ENCODE results near the gene ISOC2. TPM values are rescaled to one million over a fixed set of nuclear protein-coding genes. Genes with fewer than 3 reads are reported as not detected.

ISOC2 gene
- total RNA-seq, 4 donors from 2014 or later = 71.1 to 142 (median 97.6) TPM

DNA sequence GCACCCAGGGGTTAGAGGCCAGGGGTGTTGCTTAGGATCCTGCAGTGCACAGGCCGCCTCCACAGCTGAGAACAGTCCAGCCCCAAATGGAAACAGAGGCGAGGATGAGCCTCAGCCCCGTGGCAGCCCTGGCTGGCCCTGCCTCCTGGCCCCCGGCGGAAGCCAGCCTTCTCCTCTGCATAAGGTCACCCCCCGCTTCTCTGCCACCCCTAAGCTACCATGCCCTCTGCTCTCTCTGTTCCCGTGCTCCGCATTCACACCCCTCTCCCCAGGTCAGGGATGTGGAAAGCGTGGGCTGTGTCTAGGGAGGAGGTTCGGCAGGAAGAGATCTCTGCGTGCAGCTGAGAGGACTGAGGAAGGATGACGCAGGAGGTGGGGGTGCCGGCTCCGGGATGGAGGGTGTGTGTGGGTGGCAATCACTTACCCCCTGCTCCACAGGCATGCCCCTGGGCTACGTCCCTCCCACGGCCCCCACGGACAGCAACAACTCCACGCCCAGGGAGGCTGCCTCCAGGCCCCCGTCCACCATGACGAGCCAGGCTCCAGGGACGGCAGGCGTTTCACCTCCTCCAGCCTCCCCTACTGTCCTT lies 32.8 kb upstream of the ISOC2 start:
- intact Hi-C loops (cut with DNase I; ENCODE audit: low total_unique reads) = no loop called here
- Histone ChIP-seq H3K4me1 (peaks cover 0 to 14% (median 5%) of the 10 kb centered on the region in 4 donors), H3K4me3 (peak overlapping the region in 1 of 4 donors; percentile 14), H3K27ac (peak overlapping the region; percentile 42 to 85 (median 62)), H3K36me3 (no peaks in the 10 kb centered on the region), H3K9me3 (no peaks in the 10 kb centered on the region), H3K27me3 (peaks cover 14% of the 10 kb centered on the region)
- WGBS, 2 donors (ENCODE audit: low coverage in 1 of 2) = 50 to 80% methylated on average over 1 to 22 of the region's 22 CpGs
- in situ Hi-C loops (cut with MboI; ENCODE audit: low pct_ligation_motif_present in 1 of 4, low pct_unique_long_range_greater_than_20kb in 1 of 4, low sequenced_read_pairs in 3 of 4) = loop anchor here in 1 of 4 donors (10.0 kb wide), 1 partner anchor 359 kb away; no protein-coding TSS in a partner anchor
- no peak for DNase-seq
- TF ChIP-seq EP300 (IDR thresholded peaks at IDR 0.05; ENCODE audit: low read depth) = no peak
- TF ChIP-seq, protein P1, sequence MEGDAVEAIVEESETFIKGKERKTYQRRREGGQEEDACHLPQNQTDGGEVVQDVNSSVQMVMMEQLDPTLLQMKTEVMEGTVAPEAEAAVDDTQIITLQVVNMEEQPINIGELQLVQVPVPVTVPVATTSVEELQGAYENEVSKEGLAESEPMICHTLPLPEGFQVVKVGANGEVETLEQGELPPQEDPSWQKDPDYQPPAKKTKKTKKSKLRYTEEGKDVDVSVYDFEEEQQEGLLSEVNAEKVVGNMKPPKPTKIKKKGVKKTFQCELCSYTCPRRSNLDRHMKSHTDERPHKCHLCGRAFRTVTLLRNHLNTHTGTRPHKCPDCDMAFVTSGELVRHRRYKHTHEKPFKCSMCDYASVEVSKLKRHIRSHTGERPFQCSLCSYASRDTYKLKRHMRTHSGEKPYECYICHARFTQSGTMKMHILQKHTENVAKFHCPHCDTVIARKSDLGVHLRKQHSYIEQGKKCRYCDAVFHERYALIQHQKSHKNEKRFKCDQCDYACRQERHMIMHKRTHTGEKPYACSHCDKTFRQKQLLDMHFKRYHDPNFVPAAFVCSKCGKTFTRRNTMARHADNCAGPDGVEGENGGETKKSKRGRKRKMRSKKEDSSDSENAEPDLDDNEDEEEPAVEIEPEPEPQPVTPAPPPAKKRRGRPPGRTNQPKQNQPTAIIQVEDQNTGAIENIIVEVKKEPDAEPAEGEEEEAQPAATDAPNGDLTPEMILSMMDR (IDR thresholded peaks at IDR 0.05) = no peak
- TF ChIP-seq POLR2AphosphoS5 (IDR thresholded peaks at IDR 0.05) = no peak
- TF ChIP-seq POLR2A (IDR thresholded peaks at IDR 0.05) = no peak

GRCh38 chr19:55493645-55494171 lies 32.3 kb upstream of the ISOC2 start:
- Histone ChIP-seq H3K36me3 (no peaks in the 10 kb centered on the region), H3K4me3 (peak overlapping the region in 1 of 4 donors; percentile 14), H3K9me3 (no peaks in the 10 kb centered on the region), H3K4me1 (peaks cover 0 to 14% (median 7%) of the 10 kb centered on the region in 4 donors), H3K27me3 (peaks cover 18% of the 10 kb centered on the region), H3K27ac (peak overlapping the region; percentile 42 to 85 (median 62))
- no peak for TF ChIP-seq POLR2AphosphoS5 (IDR thresholded peaks at IDR 0.05)
- TF ChIP-seq, protein P1 (IDR thresholded peaks at IDR 0.05) = no peak
- TF ChIP-seq EP300 (IDR thresholded peaks at IDR 0.05; ENCODE audit: low read depth) = no peak
- TF ChIP-seq POLR2A (IDR thresholded peaks at IDR 0.05) = no peak
- WGBS, 2 donors (ENCODE audit: low coverage in 1 of 2) = 47% methylated on average over 17 of the region's 38 CpGs; no CpG with 5 or more reads in 1 of the 2 donors
- no peak for DNase-seq
- intact Hi-C loops (cut with DNase I; ENCODE audit: low total_unique reads) (no loop called here), in situ Hi-C loops (cut with MboI; ENCODE audit: low pct_ligation_motif_present in 1 of 4, low pct_unique_long_range_greater_than_20kb in 1 of 4, low sequenced_read_pairs in 3 of 4) (loop anchor here in 1 of 4 donors (10.0 kb wide), 1 partner anchor 359 kb away; no protein-coding TSS in a partner anchor)

GRCh38 chr19:55493052-55493644 lies 31.7 kb upstream of the ISOC2 start:
- WGBS, 2 donors (ENCODE audit: low coverage in 1 of 2) = 68% methylated on average over 18 of the region's 18 CpGs; no CpG with 5 or more reads in 1 of the 2 donors
- intact Hi-C loops (cut with DNase I; ENCODE audit: low total_unique reads) (no loop called here), in situ Hi-C loops (cut with MboI; ENCODE audit: low pct_ligation_motif_present in 1 of 4, low pct_unique_long_range_greater_than_20kb in 1 of 4, low sequenced_read_pairs in 3 of 4) (loop anchor here in 1 of 4 donors (10.0 kb wide), 1 partner anchor 358 kb away; no protein-coding TSS in a partner anchor)
- Histone ChIP-seq H3K36me3 (no peaks in the 10 kb centered on the region), H3K4me3 (peak overlapping the region in 1 of 4 donors; percentile 14), H3K4me1 (peaks cover 0 to 18% (median 8%) of the 10 kb centered on the region in 4 donors), H3K9me3 (no peaks in the 10 kb centered on the region), H3K27ac (peak overlapping the region; percentile 42 to 85 (median 62)), H3K27me3 (peaks cover 18% of the 10 kb centered on the region)
- TF ChIP-seq EP300 (IDR thresholded peaks at IDR 0.05; ENCODE audit: low read depth) (no peak), POLR2AphosphoS5 (IDR thresholded peaks at IDR 0.05) (no peak), POLR2A (IDR thresholded peaks at IDR 0.05) (no peak)
- TF ChIP-seq, protein P1 (IDR thresholded peaks at IDR 0.05) = no peak
- no peak for DNase-seq

DNA sequence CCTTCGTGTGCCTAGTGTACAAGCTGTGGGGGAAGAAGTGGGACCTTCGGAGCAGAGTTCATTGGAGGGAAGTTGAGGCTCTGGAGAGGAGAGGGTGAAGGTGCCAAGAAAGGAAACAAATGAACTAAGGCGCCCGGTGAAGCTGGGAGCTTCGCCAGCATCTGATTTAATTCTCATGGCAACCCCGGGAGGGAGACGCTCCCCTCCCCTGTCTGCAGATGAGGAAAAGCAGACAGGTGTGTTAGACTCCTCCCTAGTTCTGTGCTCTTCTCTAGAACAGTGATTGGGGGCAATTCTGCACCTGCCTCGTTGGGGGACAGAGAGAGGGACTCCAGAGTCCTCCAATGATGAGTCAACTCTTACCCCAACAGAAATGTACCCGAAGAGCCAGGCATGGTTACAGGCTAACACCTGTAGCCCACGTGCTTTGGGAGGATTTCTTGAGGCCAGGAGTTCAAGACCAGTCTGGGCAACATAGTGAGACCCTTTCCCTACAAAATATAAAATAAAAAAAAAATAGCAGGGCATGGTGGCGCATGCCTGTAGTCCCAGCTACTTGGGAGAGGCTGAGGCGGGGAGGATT lies 31.0 kb upstream of the ISOC2 start:
- peak overlapping the region in 2 of 4 donors; percentile 85 to 94 for H3K27ac ChIP-seq
- H3K36me3 ChIP-seq = no peaks in the 10 kb centered on the region
- H3K4me3 ChIP-seq = no peak overlapping the region
- intact Hi-C loops (cut with DNase I; ENCODE audit: low total_unique reads) (no loop called here), in situ Hi-C loops (cut with MboI; ENCODE audit: low pct_ligation_motif_present in 1 of 4, low pct_unique_long_range_greater_than_20kb in 1 of 4, low sequenced_read_pairs in 3 of 4) (loop anchor here in 1 of 4 donors (10.0 kb wide), 1 partner anchor 358 kb away; no protein-coding TSS in a partner anchor)
- peaks cover 18% of the 10 kb centered on the region for H3K27me3 ChIP-seq
- 34 to 52% methylated on average over 3 to 12 of the region's 12 CpGs for WGBS, 2 donors (ENCODE audit: low coverage in 1 of 2)
- peaks cover 5 to 24% (median 13%) of the 10 kb centered on the region in 4 donors for H3K4me1 ChIP-seq
- DNase-seq = no peak
- H3K9me3 ChIP-seq = no peaks in the 10 kb centered on the region
- TF ChIP-seq EP300 (IDR thresholded peaks at IDR 0.05; ENCODE audit: low read depth) (no peak), POLR2AphosphoS5 (IDR thresholded peaks at IDR 0.05) (no peak), POLR2A (IDR thresholded peaks at IDR 0.05) (no peak)
- TF ChIP-seq, protein P1 (IDR thresholded peaks at IDR 0.05) = no peak

Measured in transverse colon (tissue), 4 donors.